AG04450 (cell line): Measurements from ENCODE around the gene ILDR2. TPM values are rescaled to one million over a fixed set of nuclear protein-coding genes. Genes with fewer than 3 reads are reported as not detected.

Experiments used
- CTCF ChIA-PET: fragments of 300-600, 350-600 bp; formaldehyde crosslinking; extraction: SDS; loops from one replicate; lab custom pipeline; 2022; ENCODE audit warnings: antibody characterized with exemption, inconsistent platforms; lab: Charles Lee
- POLR2A ChIA-PET: fragments of 350-600 bp; formaldehyde crosslinking; extraction: SDS; loops from one replicate; lab custom pipeline; 2021; ENCODE audit warnings: antibody characterized with exemption, inconsistent platforms; lab: Yijun Ruan, JAX
- DNase-seq: peaks from one replicate; pipeline ENCODE4 v3.0.0-alpha.2; 2011; ENCODE audit warnings: low read depth, low spot score
- H3K27ac ChIP-seq: one replicate; pipeline ENCODE4 v1.5.1; 2012; ENCODE audit warnings: low read depth, low read length, control low read depth
- H3K27me3 ChIP-seq: one replicate; pipeline ENCODE4 v1.6.0; 2012; ENCODE audit warnings: low read length; ENCODE audit not compliant: control insufficient read depth, insufficient read depth
- H3K4me3 ChIP-seq: 2 replicates; pipeline ENCODE4 v1.5.1; 2011; ENCODE audit warnings: mild to moderate bottlenecking, low read depth, low read length, control low read depth
- H3K9me3 ChIP-seq: 2 replicates; pipeline ENCODE4 v1.5.1; 2012; ENCODE audit warnings: low read length; ENCODE audit not compliant: control insufficient read depth, insufficient read depth
- polyA plus RNA-seq: library from polyadenylated mRNA; depleted of rRNA; stranded (reverse); fragments of >200 nt; gene quantifications from 2 replicates; pipeline ENCODE4 v1.2.3, GENCODE V29; 2011
- TF ChIP-seq, protein P1 (sequence below): IDR thresholded peaks from 2 replicates; pipeline ENCODE4 v1.5.1; 2011; ENCODE audit warnings: low read depth, low read length, control low read depth, inconsistent platforms

The ILDR2 gene
- polyA plus RNA-seq, 1 experiment, result 0.10 TPM

DNA sequence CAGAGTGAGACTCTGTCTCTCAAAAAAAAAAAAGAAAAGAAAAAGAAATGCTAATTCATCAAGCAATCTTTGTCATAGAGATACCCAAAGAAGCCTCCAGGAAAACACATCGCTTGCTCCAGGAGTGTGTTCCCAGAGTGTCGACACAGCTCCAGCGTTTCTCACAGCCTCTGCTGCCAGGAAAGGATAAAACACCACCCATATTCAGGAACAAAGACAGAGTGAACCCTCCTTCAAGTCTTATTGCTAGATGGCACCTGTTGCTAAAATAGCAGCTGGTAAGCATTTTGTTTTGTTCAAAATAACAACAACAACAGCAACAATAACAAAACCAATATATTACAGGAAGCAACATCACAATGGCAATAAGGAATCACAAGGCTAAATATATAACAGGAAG lies 3.1 kb downstream of the ILDR2 start:
- H3K27ac ChIP-seq, result no peak overlapping the region
- no peaks in the 10 kb centered on the region for H3K9me3 ChIP-seq
- TF ChIP-seq, protein P1, sequence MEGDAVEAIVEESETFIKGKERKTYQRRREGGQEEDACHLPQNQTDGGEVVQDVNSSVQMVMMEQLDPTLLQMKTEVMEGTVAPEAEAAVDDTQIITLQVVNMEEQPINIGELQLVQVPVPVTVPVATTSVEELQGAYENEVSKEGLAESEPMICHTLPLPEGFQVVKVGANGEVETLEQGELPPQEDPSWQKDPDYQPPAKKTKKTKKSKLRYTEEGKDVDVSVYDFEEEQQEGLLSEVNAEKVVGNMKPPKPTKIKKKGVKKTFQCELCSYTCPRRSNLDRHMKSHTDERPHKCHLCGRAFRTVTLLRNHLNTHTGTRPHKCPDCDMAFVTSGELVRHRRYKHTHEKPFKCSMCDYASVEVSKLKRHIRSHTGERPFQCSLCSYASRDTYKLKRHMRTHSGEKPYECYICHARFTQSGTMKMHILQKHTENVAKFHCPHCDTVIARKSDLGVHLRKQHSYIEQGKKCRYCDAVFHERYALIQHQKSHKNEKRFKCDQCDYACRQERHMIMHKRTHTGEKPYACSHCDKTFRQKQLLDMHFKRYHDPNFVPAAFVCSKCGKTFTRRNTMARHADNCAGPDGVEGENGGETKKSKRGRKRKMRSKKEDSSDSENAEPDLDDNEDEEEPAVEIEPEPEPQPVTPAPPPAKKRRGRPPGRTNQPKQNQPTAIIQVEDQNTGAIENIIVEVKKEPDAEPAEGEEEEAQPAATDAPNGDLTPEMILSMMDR, result no peak
- H3K4me3 ChIP-seq, result no peak overlapping the region
- H3K27me3 ChIP-seq, result peaks cover 32% of the 10 kb centered on the region
- DNase-seq, result no peak
- ChIA-PET CTCF (interaction anchor here (1.6 kb wide), 1 partner anchor 86 kb away, joined by 4 read pairs; no protein-coding TSS in a partner anchor), POLR2A (no interaction called here)

DNA sequence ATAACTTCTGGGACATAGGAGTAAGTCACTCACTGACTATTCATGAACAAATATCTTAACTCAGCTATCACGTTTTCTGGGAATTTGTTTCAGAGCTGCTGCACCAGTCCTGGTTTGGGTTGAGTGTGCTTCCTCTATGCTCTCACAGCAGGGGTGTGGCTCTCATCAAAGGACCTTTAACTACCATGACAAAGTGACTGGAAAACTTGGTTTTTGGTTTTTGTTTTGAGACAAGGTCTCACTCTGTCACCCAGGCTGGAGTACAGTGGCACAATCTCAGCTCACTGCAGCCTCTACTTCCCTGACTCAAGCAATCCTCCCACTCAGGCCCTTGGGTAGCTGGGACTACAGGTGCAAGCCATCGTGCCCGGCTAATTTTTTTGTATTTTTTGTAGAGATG lies 4.1 kb downstream of the ILDR2 start:
- Histone ChIP-seq H3K27me3 (peaks cover 25% of the 10 kb centered on the region), H3K27ac (no peak overlapping the region), H3K4me3 (no peak overlapping the region), H3K9me3 (no peaks in the 10 kb centered on the region)
- CTCF ChIA-PET, result no interaction called here
- TF ChIP-seq, protein P1, result no peak
- no peak for DNase-seq
- POLR2A ChIA-PET, result no interaction called here

DNA sequence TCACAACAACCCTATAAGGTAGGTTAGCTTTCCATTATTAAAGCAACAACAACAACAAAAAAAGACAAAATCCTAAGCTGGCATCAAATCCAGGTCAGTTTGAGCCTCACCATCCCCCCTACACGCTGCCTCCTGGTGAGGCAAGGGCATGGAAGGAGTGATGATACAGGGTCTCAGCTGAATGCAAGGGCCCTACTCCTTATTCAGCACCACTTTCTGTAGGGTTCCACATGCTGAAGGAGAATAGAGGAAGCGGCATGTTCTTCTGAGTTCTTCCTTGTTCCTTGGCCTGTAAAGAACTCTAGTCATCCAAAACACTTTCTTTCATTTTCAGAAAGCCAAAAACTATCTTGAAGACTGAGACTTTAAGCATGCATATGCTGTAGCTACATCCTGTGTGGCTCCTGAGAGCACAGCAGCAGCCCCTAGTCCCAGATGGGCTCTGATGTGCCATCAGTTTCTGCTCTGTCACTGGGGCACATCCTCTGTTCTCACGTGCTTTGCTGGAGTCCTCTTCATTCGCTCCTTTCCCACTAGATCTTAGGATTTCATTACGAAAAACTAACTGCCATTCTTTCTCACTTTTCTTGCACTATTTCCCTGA lies 6.2 kb downstream of the ILDR2 start:
- no peaks in the 10 kb centered on the region for H3K9me3 ChIP-seq
- no peak overlapping the region for H3K27ac ChIP-seq
- TF ChIP-seq, protein P1, result no peak
- DNase-seq, result no peak
- POLR2A ChIA-PET, result no interaction called here
- CTCF ChIA-PET, result no interaction called here
- no peak overlapping the region for H3K4me3 ChIP-seq
- peaks cover 10% of the 10 kb centered on the region for H3K27me3 ChIP-seq

- Histone ChIP-seq H3K9me3 (no peaks in the 10 kb centered on the region), H3K4me3 (no peak overlapping the region), H3K27ac (no peak overlapping the region), H3K27me3 (no peaks in the 10 kb centered on the region)
- ChIA-PET POLR2A (no interaction called here), CTCF (no interaction called here)
- no peak for DNase-seq
- TF ChIP-seq, protein P1, result no peak
Observed at GRCh38 chr1:166960858-166961474, 14.4 kb downstream of the ILDR2 start.

- Histone ChIP-seq H3K27ac (no peak overlapping the region), H3K4me3 (no peak overlapping the region), H3K27me3 (peaks cover 3% of the 10 kb centered on the region), H3K9me3 (no peaks in the 10 kb centered on the region)
- POLR2A ChIA-PET, result no interaction called here
- DNase-seq, result no peak
- CTCF ChIA-PET, result no interaction called here
- TF ChIP-seq, protein P1, result no peak
Observed at GRCh38 chr1:166956872-166957271, 18.5 kb downstream of the ILDR2 start.
